Measurements from ENCODE around the gene PID1.
"Not testable (repeated sequence)": the region's sequence is repeated elsewhere in the genome, so short reads cannot be mapped to it uniquely, and the experiment has no call there.

PID1 gene

DNA sequence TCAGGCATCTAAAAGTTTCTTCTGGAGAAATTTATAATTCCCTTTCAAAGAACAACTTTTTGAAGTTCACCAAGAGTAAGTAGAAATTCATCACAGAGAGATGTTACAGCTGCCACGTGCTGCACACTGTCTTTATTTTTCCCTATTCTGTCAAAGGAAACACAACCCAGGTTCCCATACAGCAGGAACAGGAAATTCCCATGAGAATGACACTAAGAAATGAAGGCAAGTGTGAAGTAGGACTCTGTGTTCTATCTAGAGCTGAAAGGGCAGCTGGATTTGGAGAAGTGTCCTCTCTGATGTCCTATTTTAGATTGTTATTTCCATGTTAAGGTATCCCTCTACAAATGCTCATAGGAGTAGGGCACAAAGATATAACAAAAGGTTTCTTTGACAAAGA lies 58.8 kb downstream of the PID1 start:
- DNase-seq (ENCODE audit: low spot score), result no peak

DNA sequence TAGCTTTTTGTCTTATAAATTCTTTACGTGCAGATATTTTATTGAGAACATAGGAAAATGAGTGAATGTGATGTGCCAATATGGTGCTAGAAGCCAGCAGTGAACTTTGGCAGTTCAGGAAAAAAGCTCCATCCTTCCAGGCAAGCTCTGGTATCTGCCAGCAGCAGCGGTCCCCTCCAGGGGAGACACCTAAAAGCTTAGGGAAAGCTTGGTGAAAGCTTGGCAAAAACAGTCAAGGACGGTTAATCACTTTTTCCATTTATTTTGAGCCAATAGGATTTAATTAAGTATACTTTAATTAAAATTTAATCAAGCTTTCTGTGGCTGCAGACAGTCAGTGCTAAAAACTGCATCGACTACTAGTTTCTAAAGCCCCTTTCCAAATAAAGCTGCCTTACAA lies 60.4 kb downstream of the PID1 start:
- DNase-seq (ENCODE audit: low spot score), result no peak

DNA sequence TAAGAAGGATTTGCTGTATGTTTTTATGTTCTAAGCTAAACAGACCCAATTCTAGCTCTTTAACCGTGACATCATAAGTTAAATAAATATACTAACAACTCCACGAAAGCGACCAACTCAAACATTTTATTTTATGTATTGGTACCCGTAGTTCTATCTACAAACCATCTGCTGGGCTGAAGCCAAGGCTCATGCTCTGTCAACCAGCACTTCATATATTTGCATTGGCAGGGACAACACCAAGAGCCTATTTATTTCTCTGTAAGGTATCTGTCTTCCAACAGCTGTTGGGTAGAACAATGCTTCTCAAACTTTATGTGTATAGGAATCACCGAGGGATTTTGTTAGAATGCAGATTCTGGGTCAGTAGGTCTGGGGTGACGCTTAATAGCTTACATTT lies 64.5 kb downstream of the PID1 start:
- no peak for DNase-seq (ENCODE audit: low spot score)

DNA sequence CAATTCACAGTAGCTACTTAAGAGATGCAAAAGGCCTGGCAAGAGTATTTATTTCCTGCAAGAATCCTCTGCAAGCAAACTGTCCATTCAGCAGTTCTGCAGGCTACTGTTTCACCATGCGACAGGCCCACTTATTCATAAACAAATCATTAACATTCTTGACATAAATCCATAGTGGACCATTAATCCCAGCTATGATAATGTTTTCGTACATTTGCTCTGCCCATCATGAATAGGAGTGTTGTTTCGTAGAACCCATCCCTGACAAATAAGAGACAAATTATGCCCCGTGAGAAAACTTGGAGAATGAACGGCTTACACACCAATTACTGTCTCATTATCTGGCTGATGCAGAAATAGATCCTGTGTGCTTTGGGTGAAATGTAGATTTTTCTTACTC lies 65.4 kb downstream of the PID1 start:
- DNase-seq (ENCODE audit: low spot score), result no peak

DNA sequence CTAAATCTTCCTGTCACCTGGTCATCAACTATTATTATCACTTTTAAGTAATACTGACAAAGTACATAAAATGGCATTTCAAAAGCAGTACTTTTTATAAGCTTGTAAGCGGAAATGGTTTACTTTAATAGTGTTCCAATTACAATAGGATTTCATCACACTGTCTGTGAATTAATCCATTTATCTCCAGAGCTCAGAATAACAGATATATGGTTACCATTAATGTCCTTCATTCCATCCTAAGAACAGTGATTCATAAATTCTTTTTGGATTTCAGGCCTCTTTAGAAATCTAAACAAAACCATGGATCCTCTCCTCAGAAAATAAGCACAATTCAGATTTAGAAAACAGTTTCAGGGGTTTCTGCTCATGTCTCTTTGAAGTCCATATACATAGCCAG lies 68.4 kb downstream of the PID1 start:
- DNase-seq (ENCODE audit: low spot score), result no peak

DNA sequence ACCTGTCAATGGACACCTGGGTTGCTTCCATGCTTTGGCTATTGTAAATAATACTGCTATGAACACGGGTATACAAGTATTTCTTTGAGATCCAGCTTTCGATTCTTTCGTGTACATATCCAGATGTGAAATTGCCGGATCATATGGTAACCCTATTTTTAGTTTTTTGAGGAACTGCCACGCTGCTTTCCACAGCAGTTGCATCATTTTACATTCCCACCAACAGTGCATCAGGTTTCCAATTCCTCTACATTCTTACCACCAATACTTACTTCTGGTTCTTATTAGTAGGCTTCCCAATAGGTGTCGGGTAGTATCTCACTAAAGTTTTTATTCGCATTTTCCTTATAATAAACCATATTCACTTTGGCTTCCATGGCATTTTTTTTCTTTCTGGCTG lies 69.6 kb downstream of the PID1 start:
- no peak for DNase-seq (ENCODE audit: low spot score)

DNA sequence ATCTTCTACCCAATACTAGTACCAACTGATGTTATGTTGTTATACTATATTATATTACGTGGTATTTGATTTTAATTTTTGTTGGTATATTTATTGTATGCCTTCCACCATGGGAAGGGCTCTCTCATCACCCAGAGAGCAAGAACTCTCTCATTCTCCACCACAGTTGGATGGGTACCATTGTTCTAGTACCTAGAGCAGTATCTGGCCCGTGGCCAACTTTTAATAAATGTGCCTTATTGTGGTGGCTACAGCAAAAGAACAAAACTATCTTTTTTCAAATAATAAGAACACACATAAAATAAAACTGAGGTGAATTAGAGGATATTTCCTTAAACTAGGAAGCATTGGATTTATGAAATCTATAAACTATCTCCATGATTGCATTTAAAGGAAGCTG lies 71.8 kb downstream of the PID1 start:
- no peak for DNase-seq (ENCODE audit: low spot score)

DNA sequence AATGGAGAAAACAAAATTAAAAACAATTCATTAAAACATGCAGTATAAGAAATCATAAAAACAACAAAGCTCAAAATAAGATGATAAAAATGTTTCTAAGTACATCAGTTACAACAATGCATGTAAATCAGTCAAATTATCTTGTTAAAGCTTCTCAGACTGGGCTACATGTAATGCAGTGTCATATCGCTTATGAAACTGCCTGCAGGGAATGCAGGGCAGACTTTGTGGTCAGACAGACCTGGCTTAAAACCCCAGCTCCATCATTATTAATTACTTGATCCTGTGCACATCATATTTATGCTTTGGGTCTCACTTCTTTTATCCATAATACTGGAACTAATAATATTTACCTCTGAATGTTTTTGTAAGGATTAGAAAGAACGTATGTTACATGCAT lies 74.6 kb downstream of the PID1 start:
- no peak for DNase-seq (ENCODE audit: low spot score)

DNA sequence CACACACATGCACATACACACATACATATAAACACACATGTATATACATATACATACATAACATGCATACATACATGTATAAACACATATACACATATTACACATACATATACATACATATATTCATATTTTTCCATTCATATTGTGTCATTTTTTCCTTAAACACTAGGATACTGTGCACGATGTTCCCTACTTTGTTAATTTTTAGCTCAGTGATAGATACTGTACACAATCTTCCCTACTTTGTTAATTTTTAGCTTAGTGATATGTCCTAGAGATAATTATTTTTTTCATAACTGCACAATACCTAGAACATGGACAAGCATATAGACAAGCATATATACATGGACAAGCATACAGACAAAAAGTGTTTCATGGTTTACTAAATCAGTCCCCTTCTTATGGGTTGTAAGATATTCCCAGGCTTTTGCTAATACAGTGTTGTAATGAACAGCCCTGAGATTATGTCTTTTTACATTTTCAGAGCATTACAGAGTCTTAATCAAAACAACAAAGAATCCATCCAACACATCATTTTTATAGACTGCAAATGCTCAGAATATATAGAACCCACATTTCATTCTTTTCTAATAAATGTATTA lies 75.6 kb downstream of the PID1 start:
- DNase-seq (ENCODE audit: low spot score), result no peak

DNA sequence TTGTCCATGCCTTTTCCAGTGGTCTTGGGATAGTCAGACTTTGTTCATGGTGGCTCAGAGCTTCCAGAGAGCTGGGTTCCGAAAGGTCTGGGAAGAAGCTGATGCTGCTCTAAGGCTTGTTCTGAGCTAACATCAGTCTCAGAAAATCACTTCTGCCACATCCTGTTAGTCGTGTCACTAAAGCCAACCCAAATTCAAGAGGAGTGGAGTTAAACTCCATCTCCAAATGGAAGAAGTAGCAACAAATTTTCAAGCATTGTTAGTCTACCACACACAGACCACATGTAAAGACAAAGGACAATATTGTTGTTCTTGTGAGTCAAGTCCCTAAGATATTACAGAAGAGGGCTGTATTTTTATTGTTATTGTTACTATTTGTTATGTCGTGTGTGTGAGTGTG lies 77.8 kb downstream of the PID1 start:
- no peak for DNase-seq (ENCODE audit: low spot score)

DNA sequence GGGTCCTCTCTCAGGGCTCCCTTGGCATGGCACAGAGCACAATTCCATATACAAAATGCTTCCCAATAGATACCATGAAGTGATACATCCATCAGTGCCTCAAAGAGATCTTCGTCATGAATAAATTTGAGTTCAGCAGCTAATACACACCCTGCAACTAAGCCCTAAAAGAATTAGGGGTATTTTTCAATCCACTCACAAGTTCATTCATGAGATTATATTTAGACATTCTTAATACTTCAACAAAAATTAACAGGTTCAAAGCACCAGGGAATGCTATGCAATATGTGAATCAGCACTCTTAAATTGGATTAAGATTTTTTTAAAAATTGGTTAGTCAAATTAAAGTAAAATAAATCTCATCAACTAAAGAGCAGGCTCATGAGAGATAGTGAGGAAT lies 79.7 kb downstream of the PID1 start:
- no peak for DNase-seq (ENCODE audit: low spot score)

DNA sequence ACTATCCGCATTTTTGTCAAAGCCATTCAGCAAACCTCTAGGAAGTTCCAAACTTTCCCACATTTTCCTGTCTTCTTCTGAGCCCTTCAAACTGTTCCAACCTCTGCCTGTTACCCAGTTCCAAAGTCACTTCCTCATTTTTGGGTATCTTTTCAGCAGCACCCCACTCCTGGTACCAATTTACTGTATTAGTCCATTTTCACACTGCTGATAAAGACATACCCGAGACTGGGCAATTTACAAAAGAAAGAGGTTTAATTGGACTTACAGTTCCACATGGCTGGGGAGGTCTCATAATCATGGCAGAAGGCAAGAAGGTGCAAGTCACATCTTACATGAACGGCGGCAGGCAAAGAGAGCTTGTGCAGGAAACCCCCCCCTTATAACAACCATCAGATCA lies 84.0 kb downstream of the PID1 start:
- not testable (repeated sequence) for DNase-seq (ENCODE audit: low spot score)

DNA sequence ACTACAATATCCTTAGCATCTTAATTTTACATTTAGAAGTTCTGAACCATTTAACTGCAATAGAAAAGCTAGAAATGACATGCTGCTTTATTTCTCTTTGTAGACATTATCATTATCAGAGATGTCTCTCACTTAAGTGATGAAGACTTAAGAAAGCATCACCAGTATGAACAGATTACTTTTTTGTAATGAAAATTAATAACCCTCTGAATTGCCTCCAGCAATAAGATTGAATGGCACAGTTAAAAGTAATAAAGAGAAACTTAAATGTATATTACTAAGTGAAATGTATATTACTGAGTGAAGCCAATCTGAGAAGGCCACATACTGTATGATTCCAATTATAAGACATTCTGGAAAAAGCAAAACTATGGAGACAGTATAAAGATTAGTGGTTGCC lies 89.4 kb downstream of the PID1 start:
- no peak for DNase-seq (ENCODE audit: low spot score)

DNA sequence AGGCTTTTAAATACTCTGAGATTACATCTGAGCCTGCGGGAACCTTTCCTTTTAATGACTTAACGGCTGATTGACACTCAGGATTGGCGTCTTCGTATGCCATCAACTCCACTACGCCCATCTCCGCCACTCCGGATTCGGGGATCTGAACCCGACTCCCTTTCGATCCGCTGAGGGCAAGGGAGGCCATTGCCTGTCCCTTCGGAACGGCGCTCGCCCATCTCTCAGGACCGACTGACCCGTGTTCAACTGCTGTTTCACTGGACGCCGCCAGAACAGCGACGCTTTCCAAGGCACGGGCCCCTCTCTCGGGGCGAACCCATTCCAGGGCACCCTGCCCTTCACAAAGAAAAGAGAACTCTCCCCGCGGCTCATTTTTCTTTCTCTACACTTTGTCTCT lies 90.4 kb downstream of the PID1 start:
- DNase-seq (ENCODE audit: low spot score), result no peak

DNA sequence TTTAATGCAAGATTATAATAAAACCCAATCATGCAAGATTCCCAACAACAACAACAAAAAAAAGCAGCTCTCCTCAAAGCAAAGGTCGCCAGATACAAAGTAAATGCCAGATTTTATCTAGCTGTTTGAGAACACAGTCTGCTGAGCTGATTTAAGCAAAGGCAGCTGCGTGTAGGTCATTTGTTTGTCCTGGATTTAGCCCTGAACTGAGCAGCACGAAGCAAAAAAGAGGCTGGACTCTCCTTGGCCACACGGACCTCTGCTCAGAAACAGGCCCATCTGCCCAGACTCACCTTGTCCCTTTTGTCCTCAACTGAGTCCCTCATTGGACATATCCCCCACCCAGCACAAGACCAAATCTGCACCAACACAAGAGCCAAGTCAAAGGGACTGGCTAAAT lies 91.5 kb downstream of the PID1 start:
- DNase-seq (ENCODE audit: low spot score), result no peak

DNA sequence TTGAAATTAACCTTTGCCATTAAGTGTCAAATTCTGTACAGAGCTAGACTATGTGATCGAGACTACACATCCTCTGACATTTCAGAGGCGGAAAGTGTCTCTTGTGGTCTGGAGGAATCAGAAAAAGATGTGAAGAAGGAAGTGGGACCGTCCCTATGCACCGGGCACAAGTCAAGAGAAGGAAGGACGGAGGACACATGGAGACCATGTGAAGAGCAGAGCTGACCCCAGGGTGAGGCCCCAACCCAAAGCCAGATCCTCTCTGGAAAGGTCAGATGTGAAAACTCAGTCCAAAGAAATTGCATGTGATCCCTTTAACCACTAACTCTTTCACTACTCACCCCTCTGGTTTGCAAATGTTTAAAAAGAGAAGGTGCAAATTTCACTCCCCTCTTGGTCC lies 92.4 kb downstream of the PID1 start:
- no peak for DNase-seq (ENCODE audit: low spot score)

DNA sequence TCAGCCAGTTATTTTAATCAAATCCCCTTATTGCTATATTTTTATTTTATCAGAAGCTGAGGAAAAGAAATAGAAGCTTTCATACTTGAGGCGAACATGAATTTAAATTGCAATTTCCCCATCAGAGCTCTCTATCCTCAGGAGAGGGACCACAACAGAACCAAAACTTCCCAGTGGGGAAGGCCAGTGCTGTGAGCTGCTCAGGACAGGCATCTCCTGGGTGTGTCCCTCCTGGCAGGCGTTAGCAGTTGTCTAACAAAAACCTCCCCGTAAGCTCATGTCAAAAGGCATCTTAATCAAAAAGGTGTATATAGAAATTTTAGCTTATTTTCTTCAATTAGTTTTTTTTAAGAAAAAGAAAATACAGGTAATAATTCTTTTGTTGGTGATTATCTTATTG lies 93.0 kb downstream of the PID1 start:
- no peak for DNase-seq (ENCODE audit: low spot score)

DNA sequence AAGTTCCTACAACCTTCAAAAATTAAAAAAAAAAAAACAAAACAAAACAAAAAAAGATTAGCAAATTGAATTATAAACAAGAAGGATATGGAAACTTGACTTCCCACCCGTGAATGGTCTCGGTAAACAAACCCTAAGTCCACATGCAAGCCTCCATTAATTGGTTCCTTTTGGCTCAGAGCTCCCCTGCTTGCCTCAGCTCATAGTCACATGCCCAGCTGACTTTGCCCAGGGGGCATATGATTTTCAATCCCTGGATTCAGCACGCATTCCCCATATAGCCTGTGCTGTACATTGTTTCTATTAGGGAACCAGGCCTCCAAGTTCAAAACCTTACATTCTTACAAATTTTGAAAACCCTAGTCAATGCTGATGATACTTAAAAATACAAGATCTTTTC lies 95.0 kb downstream of the PID1 start:
- DNase-seq (ENCODE audit: low spot score), result no peak

DNA sequence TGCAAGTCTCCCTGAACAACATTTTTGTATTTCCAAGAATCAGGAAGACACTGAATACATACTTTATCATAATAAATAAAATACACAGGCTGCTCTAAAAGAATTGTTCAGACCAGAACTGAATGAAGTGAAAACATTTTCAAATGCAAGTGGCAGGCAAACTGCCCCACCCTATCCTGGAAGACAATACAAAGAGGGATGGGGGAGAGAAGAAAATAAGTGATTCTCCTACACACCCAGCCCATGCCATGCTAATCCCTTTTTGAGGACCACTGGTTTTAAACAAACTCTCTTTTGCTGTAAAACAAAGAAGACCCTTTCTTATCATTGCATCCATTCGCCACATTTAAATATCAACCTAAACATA lies 95.6 kb downstream of the PID1 start:
- DNase-seq (ENCODE audit: low spot score), result no peak

DNA sequence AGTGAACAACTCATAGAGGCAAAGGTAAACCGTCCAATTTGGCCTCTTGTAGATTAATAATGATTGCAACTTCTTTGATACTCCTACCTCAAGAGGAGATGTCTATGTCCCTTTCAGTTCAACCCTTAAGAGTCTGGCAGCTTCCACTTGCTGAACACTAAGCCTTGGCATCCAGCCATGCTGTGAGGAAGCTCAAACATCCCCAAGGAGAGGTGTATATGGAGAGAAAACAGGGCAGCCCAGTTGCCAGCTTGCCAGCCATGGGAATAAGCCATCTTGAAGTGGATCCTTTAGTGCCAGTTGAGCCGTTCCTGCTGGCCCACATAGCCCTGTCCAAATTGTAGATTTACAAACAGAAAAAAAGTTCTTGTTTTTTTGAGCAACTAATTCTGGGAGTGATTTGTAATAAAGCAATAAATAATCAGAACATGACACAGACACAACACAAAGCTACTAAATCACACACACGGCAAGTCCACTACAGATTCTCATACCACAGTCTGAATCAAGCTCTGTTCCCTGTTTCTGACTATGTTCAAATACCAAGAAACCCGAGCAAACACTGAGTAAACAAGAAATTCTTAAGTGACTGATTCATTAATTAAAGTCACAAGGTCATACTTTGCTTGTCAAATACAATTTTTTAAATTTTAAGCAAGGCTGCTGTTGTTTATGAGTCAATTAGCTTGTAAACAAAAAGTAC lies 96.1 kb downstream of the PID1 start:
- no peak for DNase-seq (ENCODE audit: low spot score)

DNA sequence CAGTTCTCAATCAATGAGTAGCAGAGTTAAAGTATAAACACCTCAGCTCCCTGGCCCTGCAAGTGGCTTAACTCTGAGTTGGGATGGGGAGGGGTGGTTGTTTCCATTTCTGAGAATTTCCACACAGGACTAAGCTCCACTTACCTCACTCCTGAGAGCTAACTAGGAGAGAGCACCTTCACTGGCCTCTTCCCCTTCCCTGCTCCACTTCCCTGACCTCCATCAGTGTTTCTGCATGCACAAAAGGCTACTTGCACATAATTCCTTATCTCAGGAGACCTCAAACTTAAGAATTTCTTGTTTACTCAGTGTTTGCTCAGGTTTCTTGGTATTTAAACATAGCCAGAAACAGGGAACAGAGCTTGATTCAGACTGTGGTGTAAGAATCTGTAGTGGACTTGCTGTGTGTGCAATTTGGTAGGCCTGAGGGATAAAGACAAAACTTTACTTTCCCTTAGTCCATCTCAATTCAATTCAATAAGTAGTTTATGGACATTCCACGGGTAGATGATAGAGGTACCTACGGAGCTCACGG lies 97.2 kb downstream of the PID1 start:
- DNase-seq (ENCODE audit: low spot score), result no peak

DNA sequence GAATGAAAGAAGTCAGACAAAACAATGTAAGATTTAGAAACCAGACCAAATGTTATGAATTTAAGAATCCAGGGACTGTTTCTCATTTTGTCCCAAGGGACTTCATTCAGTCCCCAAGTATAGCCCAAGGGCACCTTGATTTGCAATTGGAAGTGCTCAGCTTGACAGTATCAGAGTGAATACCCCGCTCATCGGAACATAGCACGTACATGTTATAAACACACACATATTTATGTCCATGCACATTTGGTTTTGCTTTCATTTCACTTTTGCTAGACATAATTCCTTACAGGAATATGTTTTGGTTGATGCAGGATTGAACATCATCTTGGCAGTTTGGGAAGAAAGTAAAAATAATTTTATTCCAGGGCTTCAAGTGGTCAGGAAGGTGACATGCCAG lies 100.2 kb downstream of the PID1 start:
- DNase-seq (ENCODE audit: low spot score), result no peak

DNA sequence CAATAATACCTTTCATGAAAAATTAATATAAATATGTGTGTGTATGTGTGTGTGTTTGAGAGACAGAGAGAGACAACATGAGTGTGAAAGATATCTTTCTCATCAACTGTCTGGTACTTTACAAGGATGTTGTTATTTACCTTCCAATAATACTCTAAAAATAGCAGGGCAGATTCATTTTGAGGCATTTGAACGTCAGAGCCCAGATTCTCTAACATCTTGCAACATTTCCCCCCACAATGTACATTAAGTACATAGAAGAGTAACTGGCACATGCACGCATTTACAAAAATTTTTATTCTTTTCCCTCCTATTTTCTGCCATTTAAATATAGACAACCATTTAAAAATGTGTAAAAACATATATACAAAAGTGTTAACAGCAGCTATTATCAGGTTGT lies 100.9 kb downstream of the PID1 start:
- no peak for DNase-seq (ENCODE audit: low spot score)

DNA sequence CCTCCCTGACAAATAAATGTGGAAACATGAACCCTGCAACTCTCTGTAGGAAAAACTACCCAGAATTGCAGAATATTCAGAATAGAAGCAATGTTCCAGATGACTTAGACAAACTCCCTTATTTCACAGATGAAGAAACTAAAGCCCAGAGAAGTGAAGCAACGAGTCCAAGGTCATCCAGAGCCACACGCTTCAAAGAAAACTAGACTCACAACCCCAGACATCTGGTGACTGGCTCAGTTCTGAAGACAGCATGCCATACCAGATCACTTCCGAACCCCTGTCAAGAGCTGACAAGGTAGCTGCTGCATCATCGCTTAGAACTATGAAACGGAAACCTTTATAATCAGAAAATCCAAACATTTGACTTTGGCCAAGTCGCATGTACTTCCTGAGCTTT lies 101.3 kb downstream of the PID1 start:
- DNase-seq (ENCODE audit: low spot score), result no peak

All from SW480 (cell line).